WTC11 (cell line): Measurements from ENCODE around the gene ATP11A. TPM values are rescaled to one million over a fixed set of nuclear protein-coding genes. Genes with fewer than 3 reads are reported as not detected.

ENCODE experiments used
- ATAC-seq: fragments of 200-7000 bp; cut with Tn5 transposase; 2 replicates; pipeline ENCODE4 v1.10.0; 2021; ENCODE audit warnings: mild to moderate bottlenecking, moderate library complexity
- CTCF ChIA-PET: fragments of 300-600 bp; sonication (Branson Sonifier 250); formaldehyde crosslinking; loops from one replicate; lab custom pipeline; 2021; ENCODE audit warnings: antibody characterized with exemption; lab: Charles Lee
- POLR2A ChIA-PET: fragments of 350-600 bp; sonication (Branson Sonifier 250); formaldehyde crosslinking; loops from one replicate; lab custom pipeline; 2021; ENCODE audit warnings: antibody characterized with exemption; lab: Charles Lee
- DNase-seq: peaks from one replicate; pipeline ENCODE4 v3.0.0; 2021; ENCODE audit warnings: low spot score
- H3K27ac Mint-ChIP-seq: 2 replicates; pipeline ENCODE4 v1.8.0; 2021; ENCODE audit warnings: mixed read lengths
- H3K27me3 Mint-ChIP-seq: 2 replicates; pipeline ENCODE4 v1.8.0; 2021; ENCODE audit warnings: low read depth, mild to moderate bottlenecking, moderate library complexity, mixed read lengths
- H3K36me3 Mint-ChIP-seq: 2 replicates; pipeline ENCODE4 v1.8.0; 2021; ENCODE audit warnings: mixed read lengths
- H3K4me1 Mint-ChIP-seq: 2 replicates; pipeline ENCODE4 v1.8.0; 2022; ENCODE audit warnings: mixed read lengths
- H3K4me3 Mint-ChIP-seq: 2 replicates; pipeline ENCODE4 v1.8.0; 2021; ENCODE audit warnings: mild to moderate bottlenecking, moderate library complexity, mixed read lengths
- H3K9me3 Mint-ChIP-seq: 2 replicates; pipeline ENCODE4 v1.8.0; 2021; ENCODE audit warnings: mixed read lengths
- CDX4 ChIP-seq: fragments of 250-450 bp; sonication (Bioruptor Pico); IDR thresholded peaks from 2 replicates; pipeline ENCODE4 v1.9.0; 2021; ENCODE audit warnings: moderate library complexity, mild to moderate bottlenecking, inconsistent platforms, borderline replicate concordance
- E2F4 ChIP-seq: sonication (generic); formaldehyde crosslinking; IDR thresholded peaks from 2 replicates; pipeline ENCODE4 v1.8.1; 2022; ENCODE audit warnings: low read depth, mild to moderate bottlenecking, moderate library complexity, missing genetic modification reagents, borderline replicate concordance
- FOXP1 ChIP-seq: sonication (generic); formaldehyde crosslinking; IDR thresholded peaks from 2 replicates; pipeline ENCODE4 v1.8.0; 2022; ENCODE audit warnings: missing genetic modification reagents, mild to moderate bottlenecking, moderate library complexity, borderline replicate concordance
- KAT7 ChIP-seq: sonication (generic); formaldehyde crosslinking; IDR thresholded peaks from 2 replicates; pipeline ENCODE4 v1.8.1; 2023; ENCODE audit warnings: missing genetic modification reagents, mild to moderate bottlenecking, borderline replicate concordance
- NR3C1 ChIP-seq: sonication (generic); formaldehyde crosslinking; conservative IDR thresholded peaks from 2 replicates; pipeline ENCODE4 v1.8.1; 2023; ENCODE audit warnings: low read depth, mild to moderate bottlenecking, missing genetic modification reagents
- SMAD4 ChIP-seq: sonication (generic); formaldehyde crosslinking; IDR thresholded peaks from 2 replicates; pipeline ENCODE4 v1.8.0; 2022; ENCODE audit warnings: mild to moderate bottlenecking, missing genetic modification reagents
- ZNF121 ChIP-seq: sonication (generic); formaldehyde crosslinking; IDR thresholded peaks from 2 replicates; pipeline ENCODE4 v1.8.0; 2023; ENCODE audit warnings: missing genetic modification reagents
- ZNF138 ChIP-seq: sonication (generic); formaldehyde crosslinking; conservative IDR thresholded peaks from 2 replicates; pipeline ENCODE4 v1.8.1; 2022; ENCODE audit warnings: mild to moderate bottlenecking, moderate library complexity, missing genetic modification reagents
- ZNF263 ChIP-seq: sonication (generic); formaldehyde crosslinking; IDR thresholded peaks from 2 replicates; pipeline ENCODE4 v1.8.1; 2022; ENCODE audit warnings: low read depth, mild to moderate bottlenecking, moderate library complexity, missing genetic modification reagents
- ZNF512 ChIP-seq: sonication (generic); formaldehyde crosslinking; IDR thresholded peaks from 2 replicates; pipeline ENCODE4 v1.8.1; 2022; ENCODE audit warnings: missing genetic modification reagents, borderline replicate concordance
- ZNF532 ChIP-seq: fragments of 250-450 bp; sonication (Bioruptor Pico); IDR thresholded peaks from 2 replicates; pipeline ENCODE4 v1.9.0; 2021; ENCODE audit warnings: mild to moderate bottlenecking, borderline replicate concordance
- total RNA-seq: library from RNA; stranded (reverse); gene quantifications from 3 replicates; pipeline ENCODE4 v1.2.3, GENCODE V29; 2021

Gene ATP11A
- total RNA-seq, 1 experiment from 2014 or later, result 100 TPM

GRCh38 chr13:112812306-112813055 lies 122.6 kb downstream of the ATP11A start (continued):
- TF ChIP-seq ZNF532 (CRISPR knock-in tag) (no peak), CDX4 (CRISPR knock-in tag) (no peak), SMAD4 (CRISPR knock-in tag) (no peak)

- Mint-ChIP-seq H3K27ac (no peak overlapping the region), H3K27me3 (no peaks in the 10 kb centered on the region), H3K36me3 (peaks cover 69% of the 10 kb centered on the region), H3K4me3 (no peak overlapping the region), H3K4me1 (no peaks in the 10 kb centered on the region), H3K9me3 (peaks cover 26% of the 10 kb centered on the region)
- ChIA-PET POLR2A (no interaction called here), CTCF (no interaction called here)
- TF ChIP-seq KAT7 (no peak), ZNF263 (no peak), ZNF121 (CRISPR knock-in tag) (no peak)
- no peak for DNase-seq
- ATAC-seq, result no peak
Measured at GRCh38 chr13:112813552-112813951, 123.7 kb downstream of the ATP11A start.

GRCh38 chr13:112814905-112815585 lies 125.2 kb downstream of the ATP11A start:
- ChIA-PET POLR2A (interaction anchor here (1.2 kb wide), 1 partner anchor 105 kb away, joined by 3 read pairs; no protein-coding TSS in a partner anchor), CTCF (no interaction called here)
- Mint-ChIP-seq H3K27me3 (no peaks in the 10 kb centered on the region), H3K27ac (0 out of 2 replicates have a peak overlapping the region, but pooled peaks have one; percentile 38), H3K4me3 (no peak overlapping the region), H3K9me3 (peaks cover 30% of the 10 kb centered on the region), H3K4me1 (no peaks in the 10 kb centered on the region), H3K36me3 (peaks cover 84% of the 10 kb centered on the region)
- TF ChIP-seq NR3C1 (CRISPR knock-in tag) (no peak), ZNF512 (CRISPR knock-in tag) (no peak), FOXP1 (no peak), E2F4 (CRISPR knock-in tag) (no peak), ZNF138 (CRISPR knock-in tag) (no peak)
- DNase-seq (no peak), ATAC-seq (no peak)
